ENCODE results near the gene MLLT1.
A peak's percentile ranks its signal among the peaks of the same experiment; 100 is the strongest.

MLLT1 gene

DNA sequence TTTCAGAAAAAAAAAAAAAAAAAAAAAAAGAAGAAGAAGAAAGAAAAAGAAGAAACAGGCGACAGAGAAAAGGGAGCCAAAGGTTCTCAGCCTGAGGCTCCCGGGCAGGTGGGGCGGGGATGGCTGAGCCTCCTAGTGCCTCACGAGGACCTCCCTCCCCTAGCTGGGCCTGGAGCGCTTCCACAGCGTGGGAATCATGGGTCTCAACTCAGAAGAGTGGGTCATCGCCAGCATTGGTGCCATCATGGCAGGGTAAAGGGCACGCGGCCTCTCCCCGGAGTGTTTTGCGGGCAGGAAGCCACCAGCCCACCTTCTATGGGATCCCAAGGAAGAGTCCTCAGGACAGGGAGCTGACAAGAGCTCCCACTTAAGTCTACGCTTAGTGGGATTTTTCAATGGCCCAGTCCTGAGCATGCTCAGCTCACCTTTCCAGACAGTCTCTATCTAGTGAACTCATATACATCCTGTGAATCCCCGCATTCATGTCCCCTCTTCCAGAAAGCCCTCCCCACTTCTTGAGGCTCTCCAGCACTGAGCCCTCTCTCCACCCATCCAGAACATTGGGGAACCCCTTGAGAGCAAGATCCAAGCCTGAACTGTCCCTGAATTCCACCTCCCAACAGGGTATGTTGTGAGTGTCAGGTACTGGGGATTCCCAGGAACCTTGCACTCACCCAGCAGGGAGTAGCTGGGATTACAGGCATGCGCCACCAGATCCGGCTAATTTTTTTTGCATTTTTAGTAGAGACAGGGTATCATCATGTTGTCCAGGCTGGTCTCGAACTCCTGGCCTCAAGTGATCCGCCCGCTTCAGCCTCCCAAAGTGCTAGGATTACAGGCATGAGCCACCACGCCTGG, 74.7 kb downstream of the MLLT1 start:
- no peak for DNase-seq

DNA sequence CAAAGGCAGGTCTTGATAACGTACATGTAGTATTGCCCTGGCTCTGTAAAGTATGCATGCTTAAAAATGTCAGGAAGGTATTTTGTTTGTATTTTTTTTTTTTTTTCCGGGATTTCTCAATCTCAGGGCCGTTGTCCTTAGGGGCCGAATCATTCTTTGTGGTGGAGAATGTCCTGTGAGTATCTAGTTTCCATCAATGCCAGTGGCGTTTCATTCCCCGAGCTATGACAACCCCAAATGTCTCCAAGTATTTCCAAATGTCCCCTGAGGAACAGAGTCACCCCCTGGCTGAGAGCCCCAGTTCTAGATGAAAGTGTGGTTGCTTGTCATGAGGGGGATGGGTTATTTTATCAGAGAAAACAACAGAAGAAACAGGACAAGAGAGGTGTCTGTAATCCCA, 75.6 kb downstream of the MLLT1 start:
- DNase-seq, result no peak

DNA sequence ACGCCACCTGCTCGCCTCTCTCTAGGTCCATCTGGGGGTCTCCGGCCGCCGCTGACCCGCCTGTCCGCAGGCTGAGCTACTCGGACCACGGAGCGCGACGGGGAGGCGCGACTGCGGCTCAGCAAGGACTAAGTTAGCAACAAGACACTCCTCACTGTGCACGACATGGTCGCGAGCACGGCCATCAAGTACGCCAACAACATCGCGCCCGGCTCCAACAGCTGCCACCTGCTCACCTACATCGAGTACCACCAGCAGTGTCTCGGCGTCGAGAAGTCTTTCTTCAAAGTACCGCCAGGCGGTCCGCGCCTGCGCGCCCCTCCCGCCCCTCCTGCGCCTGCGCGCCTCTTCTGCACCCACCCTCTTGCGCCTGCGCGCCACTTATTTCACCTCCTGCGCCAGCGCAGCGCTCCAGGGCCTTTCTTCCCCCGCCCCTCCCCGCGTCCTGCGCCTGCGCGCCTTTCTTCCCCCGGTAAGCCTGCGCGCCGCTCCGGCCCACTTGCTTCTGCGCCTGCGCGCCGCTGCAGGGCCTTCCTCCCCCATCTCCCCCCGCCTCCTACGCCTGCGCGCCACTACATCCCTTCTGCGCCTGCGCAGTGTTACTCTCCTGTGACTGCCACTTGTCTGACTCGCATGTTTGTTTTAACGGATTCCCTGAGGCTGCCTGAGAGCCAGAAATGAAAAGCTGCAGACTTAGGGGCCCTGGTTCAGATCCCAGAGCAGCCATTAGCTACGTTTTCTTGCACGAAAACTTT, 80.4 kb downstream of the MLLT1 start:
- peak; percentile 94 for DNase-seq

DNA sequence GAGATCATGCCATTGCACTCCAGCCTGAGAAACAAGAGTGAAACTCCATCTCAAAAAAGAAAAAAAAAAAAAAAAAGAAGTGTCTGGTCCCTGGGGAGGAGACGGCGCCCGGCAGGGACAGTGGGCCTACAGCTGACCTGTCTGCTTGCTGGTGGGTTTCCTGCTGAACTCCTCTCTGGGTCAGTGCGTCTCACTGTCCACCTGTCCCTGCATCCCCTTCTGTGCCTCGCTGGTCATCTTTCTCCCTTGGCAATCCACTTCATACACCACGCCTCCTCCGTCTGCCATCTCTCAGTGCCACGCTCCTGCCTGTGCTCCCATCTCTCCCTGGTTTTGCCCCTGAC, 80.9 kb downstream of the MLLT1 start:
- DNase-seq, result no peak

DNA sequence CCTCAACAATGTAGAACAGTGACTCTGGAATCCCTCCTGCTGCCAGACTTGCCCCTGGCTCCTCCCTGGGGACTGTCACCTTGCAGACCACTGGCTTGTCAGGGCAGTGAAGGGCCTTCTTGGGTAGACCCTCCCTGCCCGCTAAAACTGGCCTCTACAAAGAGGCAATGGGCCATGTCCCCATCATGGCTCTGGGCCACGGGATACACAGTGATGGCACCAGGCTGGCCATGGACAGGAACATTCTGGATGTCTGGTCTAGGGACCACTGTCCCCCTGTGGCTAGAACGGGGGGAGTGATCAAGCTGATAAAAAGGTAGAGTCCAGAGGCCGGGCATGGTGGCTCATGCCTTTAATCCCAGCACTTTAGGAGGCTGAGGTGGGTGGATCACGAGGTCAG, 83.4 kb downstream of the MLLT1 start:
- DNase-seq, result no peak

DNA sequence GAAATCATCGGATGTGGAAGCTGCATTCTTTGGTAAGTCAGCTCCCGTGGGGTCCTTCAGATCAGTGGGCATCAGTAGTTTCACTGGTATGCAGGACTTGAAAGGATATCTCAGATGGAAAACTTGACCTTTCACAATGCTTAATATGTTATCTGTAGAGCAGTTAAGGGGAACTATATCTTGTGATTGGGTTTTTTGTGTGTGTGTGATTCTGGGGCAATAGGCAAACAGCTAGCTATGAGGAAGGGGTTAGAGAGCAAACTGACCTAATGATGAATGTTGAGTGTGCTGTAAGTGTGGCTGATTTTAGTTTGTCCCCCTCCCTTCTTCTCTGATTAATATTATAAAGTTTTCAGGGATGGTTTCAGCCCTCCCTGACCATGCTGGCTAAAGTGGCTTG, 91.0 kb downstream of the MLLT1 start:
- DNase-seq, result no peak

DNA sequence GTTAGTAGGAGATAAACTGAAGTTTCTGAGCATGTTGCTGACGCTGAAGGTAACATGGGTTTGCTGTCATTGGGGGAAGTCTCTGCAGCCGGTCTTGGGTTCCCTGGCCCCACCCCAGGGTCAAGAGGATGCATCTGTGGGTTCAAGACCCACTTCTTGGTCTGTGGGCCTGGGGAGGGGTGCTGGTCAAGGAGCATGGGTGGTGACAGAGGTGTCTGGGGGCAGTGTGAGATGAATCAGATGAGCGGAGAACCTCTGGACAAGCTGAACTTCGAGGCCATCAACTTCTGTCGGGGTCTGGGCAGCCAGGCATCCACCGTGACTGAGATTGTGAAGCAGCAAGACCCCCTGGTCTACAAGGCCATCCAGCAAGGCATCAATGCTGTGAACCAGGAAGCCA, 92.4 kb downstream of the MLLT1 start:
- no peak for DNase-seq

DNA sequence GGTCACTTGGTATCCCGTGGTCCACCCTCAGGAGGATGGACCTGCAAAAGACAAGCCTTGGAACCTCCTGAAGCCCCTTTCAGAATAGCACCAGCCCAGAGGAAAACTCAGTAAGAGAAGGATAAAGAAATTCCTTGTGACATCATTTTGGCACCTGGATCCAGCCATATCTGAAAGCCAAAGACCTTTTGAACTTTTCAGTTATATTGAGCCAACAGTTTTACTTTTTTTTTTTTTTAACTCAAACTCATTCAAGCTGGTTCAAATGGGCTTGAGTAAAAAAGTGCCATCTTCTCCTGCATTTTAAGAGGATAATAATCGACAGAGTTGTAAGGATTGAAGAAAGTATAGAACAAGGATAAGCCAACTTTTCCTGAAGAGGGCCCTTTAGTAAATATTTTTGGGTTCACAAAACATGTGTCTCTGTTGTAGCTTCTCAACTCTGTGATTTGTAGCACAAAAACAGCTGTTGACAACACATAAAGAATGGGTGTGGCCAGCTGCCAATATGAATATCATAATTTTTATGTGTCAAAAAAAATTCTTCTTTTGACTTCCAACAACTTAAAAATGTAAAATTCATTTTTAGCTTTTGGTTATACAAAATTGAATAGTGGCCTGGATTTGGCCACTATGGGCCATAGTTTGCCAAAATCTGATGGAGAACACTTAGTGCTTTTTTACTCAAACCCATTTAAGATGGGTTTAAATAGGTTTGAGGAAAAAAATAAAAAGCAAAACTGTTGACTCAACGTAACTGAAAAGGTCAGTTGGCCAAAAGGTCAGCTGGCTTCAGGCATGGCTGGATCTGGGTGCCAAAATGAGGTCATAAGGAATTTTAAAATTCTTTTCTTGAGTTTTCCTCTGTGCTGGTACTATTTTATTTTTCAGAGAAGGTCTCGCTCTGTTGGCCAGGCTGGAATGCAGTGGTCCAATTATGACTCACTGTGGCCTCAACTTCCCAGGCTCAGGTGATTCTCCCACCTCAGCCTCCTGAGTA, 93.6 kb downstream of the MLLT1 start:
- DNase-seq, result no peak

DNA sequence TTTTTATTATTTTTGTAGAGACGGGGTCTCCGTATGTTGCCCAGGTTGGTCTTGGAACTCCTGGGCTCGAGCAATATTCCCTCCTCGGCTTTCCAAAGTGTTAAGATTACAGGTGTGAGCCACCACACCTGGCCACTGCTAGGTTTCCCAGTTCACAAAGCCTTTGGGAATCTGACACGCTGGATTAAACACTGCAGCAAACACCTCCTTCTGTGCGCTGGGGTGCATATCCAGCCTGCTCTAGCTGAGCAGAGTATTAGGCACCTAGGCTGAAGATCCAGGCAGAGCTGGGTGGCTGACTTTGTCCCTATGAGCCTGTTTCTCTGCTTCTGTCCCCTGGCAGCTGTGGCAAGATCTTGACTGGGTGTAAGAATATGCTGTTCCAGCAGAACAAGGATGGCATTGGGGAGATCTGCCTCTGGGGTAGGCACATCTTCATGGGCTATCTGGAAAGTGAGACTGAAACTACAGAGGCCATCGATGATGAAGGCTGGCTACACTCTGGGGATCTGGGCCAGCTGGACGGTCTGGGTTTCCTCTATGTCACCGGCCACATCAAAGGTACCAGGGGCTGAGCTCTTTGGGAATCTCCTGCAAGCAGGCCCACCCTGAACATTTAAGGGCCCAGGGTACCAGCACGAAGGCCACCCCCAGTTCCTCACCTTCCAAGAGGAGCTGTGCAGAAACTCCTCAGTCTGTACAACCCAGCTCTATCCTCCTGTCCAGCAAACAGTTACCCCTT, 94.5 kb downstream of the MLLT1 start:
- no peak for DNase-seq

DNA sequence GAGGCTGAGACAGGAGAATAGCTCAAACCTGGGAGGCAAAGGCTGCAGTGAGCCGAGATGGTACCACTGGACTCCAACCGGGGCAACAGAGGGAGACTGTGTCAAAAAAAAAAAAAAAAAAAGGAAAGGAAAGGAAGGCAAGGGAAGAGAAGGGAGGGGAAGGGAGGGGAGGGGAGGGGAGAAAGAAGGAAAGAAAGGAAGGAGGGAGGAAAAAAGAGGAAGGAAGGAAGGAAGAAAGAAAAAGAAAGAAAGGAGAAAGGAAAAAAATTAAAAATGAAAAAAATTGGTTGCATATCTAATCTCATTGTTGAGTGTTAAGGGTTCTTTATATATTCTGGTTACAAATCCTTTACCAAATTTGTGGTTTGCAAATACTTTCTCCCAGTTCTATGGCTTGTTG, 98.7 kb downstream of the MLLT1 start:
- DNase-seq, result no peak

DNA sequence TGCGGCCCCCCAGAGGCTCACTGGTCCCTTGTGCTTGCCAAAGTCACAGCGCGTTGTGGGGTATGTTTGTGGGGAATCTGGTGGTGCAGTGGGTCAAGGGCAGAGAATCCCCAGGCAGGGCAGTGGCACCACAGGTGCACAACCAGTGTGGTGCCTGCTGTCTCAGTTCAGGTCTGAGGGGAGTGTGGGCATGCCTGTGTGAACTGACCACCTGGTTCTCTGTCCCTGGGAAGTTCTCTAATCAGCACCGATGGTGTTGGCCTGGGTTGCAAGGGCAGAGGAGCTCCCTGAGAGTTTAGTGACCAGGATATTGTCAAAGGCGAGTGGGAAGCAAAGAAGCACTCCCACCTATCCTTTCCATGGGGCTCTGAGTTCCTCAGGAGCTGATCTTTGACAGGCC, 106.6 kb downstream of the MLLT1 start:
- DNase-seq, result no peak

DNA sequence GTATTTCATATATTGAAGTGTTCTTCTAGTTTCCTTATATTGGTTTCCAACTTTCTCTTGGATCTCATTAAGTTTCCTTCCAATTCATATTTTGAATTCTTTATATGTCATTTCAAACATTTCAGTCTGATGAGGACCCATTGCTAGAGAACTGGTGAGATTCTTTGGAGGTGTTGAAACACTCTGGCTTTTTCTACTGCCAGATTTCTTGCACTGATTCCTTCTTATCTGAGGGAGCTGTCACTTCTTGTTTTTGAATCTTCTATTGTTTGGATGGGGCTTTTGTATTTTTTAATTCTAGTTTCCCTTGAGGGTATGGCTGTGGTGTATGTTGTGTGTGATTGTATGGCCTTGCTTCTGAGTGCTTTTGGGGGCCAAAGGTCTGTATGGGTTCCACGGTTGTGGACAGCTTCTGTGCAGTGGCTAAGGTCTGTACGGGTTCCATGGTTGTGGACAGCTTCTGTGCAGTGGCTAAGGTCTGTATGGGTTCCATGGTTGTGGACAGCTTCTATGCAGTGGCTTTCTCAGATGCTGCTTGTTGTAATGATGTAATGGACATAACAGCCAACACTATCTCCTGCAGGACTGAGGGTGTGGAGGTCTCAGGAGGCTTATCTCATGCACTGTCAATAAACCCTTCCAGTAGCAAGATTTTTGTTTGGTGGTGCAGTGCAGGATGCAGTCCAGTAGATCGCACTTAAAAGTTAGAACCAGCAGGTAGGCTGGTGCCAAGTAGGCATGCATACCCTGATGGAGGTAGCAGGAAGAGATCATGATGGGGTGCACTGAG, 107.5 kb downstream of the MLLT1 start:
- DNase-seq, result no peak

DNA sequence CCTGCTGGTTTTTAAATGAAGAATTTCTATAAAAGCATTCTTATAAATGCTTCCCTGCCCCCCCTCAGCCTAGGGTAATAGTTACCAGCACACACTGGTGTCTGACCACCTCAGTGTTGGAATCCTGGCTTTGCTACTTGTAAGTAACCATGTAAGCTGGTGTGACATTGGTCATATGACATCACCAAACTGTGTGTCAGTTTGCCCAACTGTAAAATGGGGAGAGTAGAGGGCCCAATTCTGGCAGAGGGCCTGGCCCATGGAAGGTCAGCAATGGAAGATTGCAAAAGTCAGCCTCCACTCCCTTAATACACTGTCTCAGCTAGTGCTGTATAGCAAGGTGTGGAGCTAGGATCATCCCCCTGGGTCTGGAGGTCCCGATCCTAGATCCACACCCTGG, 112.7 kb downstream of the MLLT1 start:
- no peak for DNase-seq

DNA sequence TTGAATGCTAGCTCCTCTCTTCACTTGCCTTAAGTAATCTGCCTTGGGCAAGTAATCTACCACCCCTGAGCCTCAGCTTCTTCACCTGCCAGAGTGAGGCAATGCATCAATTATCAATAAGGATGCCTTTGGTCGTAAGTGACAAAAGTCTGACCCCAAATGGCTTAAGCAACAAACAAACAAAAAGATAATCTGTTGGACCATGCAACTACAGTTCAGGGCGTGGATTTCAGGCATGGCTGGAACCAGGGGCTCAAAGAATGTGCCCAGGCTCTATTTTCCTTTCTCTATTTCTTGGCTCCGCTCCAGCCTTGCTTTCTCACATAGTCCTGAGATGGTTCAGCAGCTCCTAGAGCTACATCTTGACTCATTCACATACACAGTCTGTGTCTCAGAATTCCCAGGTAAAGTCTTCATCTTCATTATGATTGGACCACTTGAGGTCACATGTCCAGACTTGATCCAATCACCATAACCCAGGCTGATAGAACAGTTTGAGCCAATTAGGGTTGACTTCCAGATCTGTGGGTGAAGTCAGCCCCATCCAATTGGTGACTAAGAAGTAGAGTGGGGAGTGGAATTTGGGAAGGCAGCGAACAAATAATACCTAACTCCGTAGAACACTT, 114.8 kb downstream of the MLLT1 start:
- DNase-seq, result no peak

DNA sequence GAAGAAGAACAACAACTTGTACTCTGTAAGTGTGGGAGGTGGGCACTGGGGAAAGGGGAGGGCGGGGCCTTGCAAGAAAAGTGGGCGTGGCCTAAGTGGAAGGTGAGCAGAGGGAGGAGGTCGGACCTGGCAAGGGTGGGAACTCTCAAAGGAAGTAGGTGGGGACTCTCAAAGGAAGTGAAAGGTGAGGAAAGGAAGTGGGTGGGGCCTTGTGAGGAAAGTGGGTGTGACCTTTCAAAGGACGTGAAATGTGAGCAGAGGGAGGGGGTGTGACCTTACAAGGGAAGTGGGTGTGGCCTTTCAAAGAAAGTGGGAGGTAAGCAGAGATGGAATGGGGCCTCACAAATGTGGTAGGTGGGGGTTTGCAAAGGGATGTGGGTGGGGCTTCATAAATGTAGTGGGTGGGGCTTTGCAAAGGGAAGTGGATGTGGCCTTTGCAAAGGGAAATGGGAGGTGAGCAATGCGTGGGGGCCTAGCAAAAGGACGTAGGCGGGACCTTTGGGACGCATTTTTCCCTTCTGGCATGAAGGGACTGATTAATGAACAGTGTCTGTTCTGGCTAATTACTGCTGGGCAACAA, 118.4 kb downstream of the MLLT1 start:
- peak; percentile 10 for DNase-seq
